Activated naive CD4-positive, alpha-beta T cell treated with anti-CD3 and anti-CD28 coated beads, Interleukin-2, amount 10 ng/mL, durations not matched to agents 7 days and 5 days (primary cell): ENCODE results near the gene ZSCAN16.

Source experiments
- CTCF ChIA-PET: fragments of 350-600 bp; sonication (Branson Sonifier 250); formaldehyde crosslinking; loops from one replicate; lab custom pipeline; 2021; ENCODE audit warnings: antibody characterized with exemption; lab: Charles Lee
- DNase-seq: peaks from one replicate; pipeline ENCODE4 v3.0.0-alpha.2; 2020
- H3K27ac Mint-ChIP-seq: one replicate; pipeline ENCODE4 v1.8.0; 2021; ENCODE audit warnings: mild to moderate bottlenecking, moderate library complexity, mixed read lengths
- H3K27me3 Mint-ChIP-seq: one replicate; pipeline ENCODE4 v1.8.0; 2021; ENCODE audit warnings: mild to moderate bottlenecking, mixed read lengths
- H3K36me3 Mint-ChIP-seq: one replicate; pipeline ENCODE4 v1.8.0; 2021; ENCODE audit warnings: mixed read lengths
- H3K4me1 Mint-ChIP-seq: one replicate; pipeline ENCODE4 v1.8.0; 2021; ENCODE audit warnings: mixed read lengths
- H3K4me3 Mint-ChIP-seq: one replicate; pipeline ENCODE4 v1.8.0; 2021; ENCODE audit warnings: mild to moderate bottlenecking, moderate library complexity, mixed read lengths
- H3K9me3 Mint-ChIP-seq: one replicate; pipeline ENCODE4 v1.8.0; 2021; ENCODE audit warnings: mixed read lengths

ZSCAN16 gene

GRCh38 chr6:28139860-28140543 is 15.6 kb downstream of the ZSCAN16 start:
- CTCF ChIA-PET = interaction anchor here (0.9 to 3.1 kb wide), 3 partner anchors 15 to 245 kb away, joined by 3 to 16 read pairs (median 8); no protein-coding TSS in a partner anchor
- peaks cover 16% of the 10 kb centered on the region for H3K36me3 Mint-ChIP-seq
- no peaks in the 10 kb centered on the region for H3K27me3 Mint-ChIP-seq
- peak; percentile 34 for DNase-seq
- H3K4me1 Mint-ChIP-seq = peaks cover 77% of the 10 kb centered on the region
- H3K27ac Mint-ChIP-seq = peak overlapping the region; percentile 87
- peak overlapping the region; percentile 87 for H3K4me3 Mint-ChIP-seq
- no peaks in the 10 kb centered on the region for H3K9me3 Mint-ChIP-seq

GRCh38 chr6:28140616-28141015 is 16.2 kb downstream of the ZSCAN16 start:
- no peak for DNase-seq
- peaks cover 20% of the 10 kb centered on the region for H3K36me3 Mint-ChIP-seq
- H3K27ac Mint-ChIP-seq = peak overlapping the region; percentile 87
- CTCF ChIA-PET = interaction anchor here (0.9 to 3.1 kb wide), 5 partner anchors 12 to 246 kb away, joined by 3 to 16 read pairs (median 7); no protein-coding TSS in a partner anchor
- H3K9me3 Mint-ChIP-seq = no peaks in the 10 kb centered on the region
- peak overlapping the region; percentile 87 for H3K4me3 Mint-ChIP-seq
- H3K27me3 Mint-ChIP-seq = no peaks in the 10 kb centered on the region
- H3K4me1 Mint-ChIP-seq = peaks cover 75% of the 10 kb centered on the region

GRCh38 chr6:28141500-28142329 is 17.3 kb downstream of the ZSCAN16 start, which contains the start of gene ZKSCAN8:
Gene ZKSCAN8 (plus strand): TSS chr6:28141883. CDS start chr6:28148408, 6,525 bp downstream.
- peaks cover 65% of the 10 kb centered on the region for H3K4me1 Mint-ChIP-seq
- H3K27me3 Mint-ChIP-seq = no peaks in the 10 kb centered on the region
- H3K27ac Mint-ChIP-seq = peak within 1 kb of the TSS; percentile 87
- peaks cover 24% of the 10 kb centered on the region for H3K36me3 Mint-ChIP-seq
- H3K4me3 Mint-ChIP-seq = peak within 1 kb of the TSS; percentile 87
- peak; percentile 83 for DNase-seq
- CTCF ChIA-PET = interaction anchor here (1.0 to 3.1 kb wide), 5 partner anchors 11 to 543 kb away, joined by 4 to 16 read pairs (median 7); no protein-coding TSS in a partner anchor
- no peaks in the 10 kb centered on the region for H3K9me3 Mint-ChIP-seq

- Mint-ChIP-seq H3K4me3 (peak overlapping the region; percentile 87), H3K4me1 (peaks cover 65% of the 10 kb centered on the region), H3K9me3 (no peaks in the 10 kb centered on the region), H3K27me3 (no peaks in the 10 kb centered on the region), H3K27ac (peak overlapping the region; percentile 87), H3K36me3 (peaks cover 24% of the 10 kb centered on the region)
- CTCF ChIA-PET = interaction anchor here (2.5 kb wide), 1 partner anchor 10 kb away, joined by 7 read pairs; no protein-coding TSS in a partner anchor
- DNase-seq = no peak
These were observed 18.0 kb downstream of the ZSCAN16 start for GRCh38 chr6:28142446-28142845.

GRCh38 chr6:28145231-28145630 is 20.8 kb downstream of the ZSCAN16 start:
- DNase-seq = no peak
- CTCF ChIA-PET = no interaction called here
- Mint-ChIP-seq H3K36me3 (peaks cover 40% of the 10 kb centered on the region), H3K27me3 (no peaks in the 10 kb centered on the region), H3K27ac (no peak overlapping the region), H3K4me3 (no peak overlapping the region), H3K9me3 (no peaks in the 10 kb centered on the region), H3K4me1 (peaks cover 42% of the 10 kb centered on the region)

GRCh38 chr6:28152531-28152930 is 28.1 kb downstream of the ZSCAN16 start:
- H3K27ac Mint-ChIP-seq = no peak overlapping the region
- no peaks in the 10 kb centered on the region for H3K4me1 Mint-ChIP-seq
- peaks cover 85% of the 10 kb centered on the region for H3K36me3 Mint-ChIP-seq
- H3K4me3 Mint-ChIP-seq = no peak overlapping the region
- peaks cover 29% of the 10 kb centered on the region for H3K9me3 Mint-ChIP-seq
- no peak for DNase-seq
- CTCF ChIA-PET = interaction anchor here (1.0 to 2.0 kb wide), 2 partner anchors 11 to 203 kb away, joined by 3 to 7 read pairs; partner anchors contain the start of gene ZKSCAN8
- no peaks in the 10 kb centered on the region for H3K27me3 Mint-ChIP-seq

- DNase-seq = no peak
- Mint-ChIP-seq H3K4me3 (no peak overlapping the region), H3K9me3 (peaks cover 29% of the 10 kb centered on the region), H3K27ac (no peak overlapping the region), H3K4me1 (no peaks in the 10 kb centered on the region), H3K36me3 (peaks cover 87% of the 10 kb centered on the region), H3K27me3 (no peaks in the 10 kb centered on the region)
- CTCF ChIA-PET = interaction anchor here (1.0 kb wide), 1 partner anchor 202 kb away, joined by 3 read pairs; no protein-coding TSS in a partner anchor
These were observed 29.1 kb downstream of the ZSCAN16 start for GRCh38 chr6:28153546-28153945.

- Mint-ChIP-seq H3K27me3 (no peaks in the 10 kb centered on the region), H3K4me1 (no peaks in the 10 kb centered on the region), H3K9me3 (peaks cover 31% of the 10 kb centered on the region), H3K36me3 (peaks cover 89% of the 10 kb centered on the region), H3K4me3 (no peak overlapping the region), H3K27ac (no peak overlapping the region)
- CTCF ChIA-PET = no interaction called here
- DNase-seq = no peak
These were observed 29.9 kb downstream of the ZSCAN16 start for GRCh38 chr6:28154357-28154756.

- Mint-ChIP-seq H3K36me3 (peaks cover 80% of the 10 kb centered on the region), H3K27ac (no peak overlapping the region), H3K27me3 (no peaks in the 10 kb centered on the region), H3K4me3 (no peak overlapping the region), H3K4me1 (peaks cover 16% of the 10 kb centered on the region), H3K9me3 (peaks cover 28% of the 10 kb centered on the region)
- DNase-seq = no peak
- CTCF ChIA-PET = no interaction called here
These were observed 33.9 kb downstream of the ZSCAN16 start for GRCh38 chr6:28158318-28158717.

GRCh38 chr6:28159029-28159607 is 34.7 kb downstream of the ZSCAN16 start:
- Mint-ChIP-seq H3K4me1 (peaks cover 16% of the 10 kb centered on the region), H3K9me3 (peaks cover 21% of the 10 kb centered on the region), H3K27ac (no peak overlapping the region), H3K36me3 (peaks cover 72% of the 10 kb centered on the region), H3K4me3 (no peak overlapping the region), H3K27me3 (peaks cover 4% of the 10 kb centered on the region)
- CTCF ChIA-PET = no interaction called here
- no peak for DNase-seq

- Mint-ChIP-seq H3K9me3 (peaks cover 15% of the 10 kb centered on the region), H3K4me3 (no peak overlapping the region), H3K27me3 (peaks cover 8% of the 10 kb centered on the region), H3K36me3 (peaks cover 61% of the 10 kb centered on the region), H3K4me1 (peaks cover 16% of the 10 kb centered on the region), H3K27ac (no peak overlapping the region)
- CTCF ChIA-PET = no interaction called here
- no peak for DNase-seq
These were observed 35.8 kb downstream of the ZSCAN16 start for GRCh38 chr6:28160233-28160632.

GRCh38 chr6:28161410-28162079 is 37.1 kb downstream of the ZSCAN16 start:
- H3K27me3 Mint-ChIP-seq = peaks cover 8% of the 10 kb centered on the region
- H3K27ac Mint-ChIP-seq = peak overlapping the region; percentile 43
- peak; percentile 88 for DNase-seq
- peaks cover 50% of the 10 kb centered on the region for H3K36me3 Mint-ChIP-seq
- CTCF ChIA-PET = interaction anchor here (1.1 kb wide), 1 partner anchor 194 kb away, joined by 3 read pairs; no protein-coding TSS in a partner anchor
- peaks cover 16% of the 10 kb centered on the region for H3K4me1 Mint-ChIP-seq
- peak overlapping the region; percentile 55 for H3K4me3 Mint-ChIP-seq
- peaks cover 15% of the 10 kb centered on the region for H3K9me3 Mint-ChIP-seq

GRCh38 chr6:28165563-28165962 is 41.2 kb downstream of the ZSCAN16 start:
- Mint-ChIP-seq H3K9me3 (peaks cover 13% of the 10 kb centered on the region), H3K4me3 (no peak overlapping the region), H3K27ac (no peak overlapping the region), H3K4me1 (peaks cover 16% of the 10 kb centered on the region), H3K36me3 (peaks cover 18% of the 10 kb centered on the region), H3K27me3 (peaks cover 11% of the 10 kb centered on the region)
- CTCF ChIA-PET = no interaction called here
- no peak for DNase-seq
